Measurements from ENCODE around the gene TCF15.

Gene TCF15

DNA sequence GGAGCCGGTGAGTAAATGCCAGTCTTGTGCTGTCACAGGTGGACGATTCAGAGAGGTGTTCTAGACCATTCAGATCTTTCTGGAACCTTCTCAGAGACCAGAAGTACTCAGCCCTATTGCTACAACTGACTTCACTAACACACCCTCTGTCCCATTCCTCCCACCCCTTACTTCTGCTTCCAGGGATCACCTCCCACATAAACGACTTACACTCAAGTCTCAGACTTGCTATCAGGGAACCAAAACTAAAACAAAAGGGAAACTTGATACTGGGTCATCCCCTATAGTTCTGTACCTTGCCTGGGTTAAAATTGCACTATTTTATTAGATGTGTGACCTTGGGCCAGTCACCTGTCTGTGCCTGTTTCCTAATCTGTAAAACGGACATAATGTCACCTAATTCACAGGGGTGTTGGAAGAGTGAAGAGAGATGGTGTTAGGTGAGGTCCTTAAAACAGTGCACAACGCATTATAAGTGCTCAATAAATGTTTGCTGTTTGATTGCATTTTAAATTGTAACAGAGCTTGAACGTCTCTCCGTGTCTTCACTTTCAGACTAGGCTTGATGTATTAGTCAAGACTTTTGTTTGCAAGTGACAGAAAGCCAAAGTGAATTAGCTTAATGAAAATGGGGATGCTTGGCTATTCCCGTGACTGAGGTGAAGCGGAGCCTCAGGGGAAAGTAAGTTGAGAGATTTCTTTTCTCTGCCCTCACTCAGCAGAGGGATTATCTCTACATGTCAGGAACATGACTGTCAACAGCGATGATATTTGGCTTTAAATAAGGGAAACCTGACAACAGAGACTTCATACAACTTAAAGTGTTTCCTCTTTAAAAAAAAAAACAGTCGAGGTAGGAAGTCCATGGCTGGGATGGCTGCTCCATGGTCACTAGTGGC is 45.9 kb upstream of the TCF15 start:
- Histone ChIP-seq H3K4me1 (ENCODE audit: insufficient read depth, low read length) (no peaks in the 10 kb centered on the region), H3K4me3 (ENCODE audit: low read depth in 1 of 2, low read length in 2 of 2) (no peak overlapping the region), H2AFZ (ENCODE audit: low read depth, low read length) (no peak overlapping the region), H3K79me2 (ENCODE audit: insufficient read depth, low read length) (no peaks in the 10 kb centered on the region), H3K27ac (ENCODE audit: low read length) (no peak overlapping the region), H3K9me3 (ENCODE audit: insufficient read depth, low read length, severe bottlenecking) (no peaks in the 10 kb centered on the region), H4K20me1 (ENCODE audit: insufficient read depth, low read length) (no peaks in the 10 kb centered on the region), H3K4me2 (ENCODE audit: insufficient read depth, low read length) (no peak overlapping the region), H3K9ac (ENCODE audit: low read depth, low read length) (no peak overlapping the region), H3K36me3 (ENCODE audit: insufficient read depth, low read length) (no peaks in the 10 kb centered on the region), H3K27me3 (ENCODE audit: insufficient read depth, low read length, poor library complexity) (peaks cover 26% of the 10 kb centered on the region)
- TF ChIP-seq, protein P1, sequence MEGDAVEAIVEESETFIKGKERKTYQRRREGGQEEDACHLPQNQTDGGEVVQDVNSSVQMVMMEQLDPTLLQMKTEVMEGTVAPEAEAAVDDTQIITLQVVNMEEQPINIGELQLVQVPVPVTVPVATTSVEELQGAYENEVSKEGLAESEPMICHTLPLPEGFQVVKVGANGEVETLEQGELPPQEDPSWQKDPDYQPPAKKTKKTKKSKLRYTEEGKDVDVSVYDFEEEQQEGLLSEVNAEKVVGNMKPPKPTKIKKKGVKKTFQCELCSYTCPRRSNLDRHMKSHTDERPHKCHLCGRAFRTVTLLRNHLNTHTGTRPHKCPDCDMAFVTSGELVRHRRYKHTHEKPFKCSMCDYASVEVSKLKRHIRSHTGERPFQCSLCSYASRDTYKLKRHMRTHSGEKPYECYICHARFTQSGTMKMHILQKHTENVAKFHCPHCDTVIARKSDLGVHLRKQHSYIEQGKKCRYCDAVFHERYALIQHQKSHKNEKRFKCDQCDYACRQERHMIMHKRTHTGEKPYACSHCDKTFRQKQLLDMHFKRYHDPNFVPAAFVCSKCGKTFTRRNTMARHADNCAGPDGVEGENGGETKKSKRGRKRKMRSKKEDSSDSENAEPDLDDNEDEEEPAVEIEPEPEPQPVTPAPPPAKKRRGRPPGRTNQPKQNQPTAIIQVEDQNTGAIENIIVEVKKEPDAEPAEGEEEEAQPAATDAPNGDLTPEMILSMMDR (IDR thresholded peaks at IDR 0.05; ENCODE audit: borderline replicate concordance, extremely low read depth, low read length, poor library complexity, severe bottlenecking) = no peak
- no peak for TF ChIP-seq EZH2 (IDR thresholded peaks at IDR 0.05; ENCODE audit: borderline replicate concordance, low read depth, low read length, severe bottlenecking)
- no peak for ATAC-seq (ENCODE audit: insufficient read depth, low read depth)
- no peak for DNase-seq

DNA sequence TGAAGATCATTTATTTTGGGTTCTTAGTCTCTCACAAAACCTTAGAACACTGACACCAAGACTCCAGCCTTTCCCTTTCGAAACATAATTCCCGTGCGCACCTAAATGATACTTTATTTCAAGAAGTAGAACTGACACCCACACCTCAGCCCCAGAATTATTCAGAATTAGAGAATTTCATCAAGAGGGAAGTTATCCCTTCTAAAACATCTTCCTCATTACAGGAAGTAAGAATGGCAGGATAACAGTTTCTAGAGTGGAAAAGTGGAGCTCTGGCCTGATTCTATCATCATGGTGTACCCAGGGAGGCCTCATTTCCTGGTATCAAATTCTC is 44.3 kb upstream of the TCF15 start:
- ATAC-seq (ENCODE audit: insufficient read depth, low read depth) (no peak), DNase-seq (no peak)
- no peaks in the 10 kb centered on the region for H3K4me1 ChIP-seq (ENCODE audit: insufficient read depth, low read length)
- TF ChIP-seq EZH2 (IDR thresholded peaks at IDR 0.05; ENCODE audit: borderline replicate concordance, low read depth, low read length, severe bottlenecking) = no peak
- TF ChIP-seq, protein P1 (IDR thresholded peaks at IDR 0.05; ENCODE audit: borderline replicate concordance, extremely low read depth, low read length, poor library complexity, severe bottlenecking) = no peak
- H3K36me3 ChIP-seq (ENCODE audit: insufficient read depth, low read length) = no peaks in the 10 kb centered on the region
- no peaks in the 10 kb centered on the region for H3K79me2 ChIP-seq (ENCODE audit: insufficient read depth, low read length)
- H3K4me3 ChIP-seq (ENCODE audit: low read depth in 1 of 2, low read length in 2 of 2) = no peak overlapping the region
- no peaks in the 10 kb centered on the region for H4K20me1 ChIP-seq (ENCODE audit: insufficient read depth, low read length)
- no peaks in the 10 kb centered on the region for H3K9me3 ChIP-seq (ENCODE audit: insufficient read depth, low read length, severe bottlenecking)
- no peak overlapping the region for H2AFZ ChIP-seq (ENCODE audit: low read depth, low read length)
- H3K9ac ChIP-seq (ENCODE audit: low read depth, low read length) = no peak overlapping the region
- peaks cover 18% of the 10 kb centered on the region for H3K27me3 ChIP-seq (ENCODE audit: insufficient read depth, low read length, poor library complexity)
- no peak overlapping the region for H3K4me2 ChIP-seq (ENCODE audit: insufficient read depth, low read length)
- no peak overlapping the region for H3K27ac ChIP-seq (ENCODE audit: low read length)

DNA sequence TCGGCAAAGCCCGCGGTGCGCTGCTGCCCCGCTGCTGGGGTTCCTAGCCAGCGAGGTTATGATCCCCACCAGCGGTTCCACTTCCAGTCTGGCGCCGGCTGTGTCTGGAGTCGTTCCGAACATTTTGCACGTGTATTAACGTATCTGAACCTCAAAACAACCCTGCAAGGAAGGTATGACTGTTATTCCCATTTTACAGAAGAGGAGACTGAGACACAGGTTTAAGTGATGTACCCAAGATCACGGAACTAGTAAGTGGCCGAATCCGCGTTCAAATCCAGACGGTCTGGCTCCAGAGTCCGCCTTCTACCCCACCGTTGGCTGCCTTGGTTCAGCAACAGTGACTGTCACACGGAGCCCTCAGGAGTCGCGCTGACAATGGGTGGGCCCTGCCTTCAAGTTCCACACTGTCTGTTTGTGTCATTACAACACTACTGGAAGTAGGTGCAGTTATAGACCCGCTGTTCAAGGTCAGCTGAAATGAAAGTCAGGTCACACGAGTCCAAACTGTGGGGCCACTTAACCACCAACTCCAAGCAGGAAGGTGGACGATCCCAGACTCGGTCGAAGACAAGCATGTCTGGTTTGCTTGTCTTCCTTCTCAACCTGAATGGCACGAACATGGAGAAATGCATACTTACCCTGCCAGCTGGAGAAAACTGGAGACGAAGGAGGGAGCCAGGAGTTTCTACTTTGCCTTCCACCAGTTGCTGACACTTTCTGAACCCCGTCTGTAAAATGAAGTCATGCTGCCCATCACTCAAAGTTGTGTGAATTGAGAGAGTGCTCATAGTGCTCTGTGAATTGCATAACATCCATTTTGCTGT is 43.7 kb upstream of the TCF15 start:
- ATAC-seq (ENCODE audit: insufficient read depth, low read depth) (no peak), DNase-seq (no peak)
- TF ChIP-seq, protein P1 (IDR thresholded peaks at IDR 0.05; ENCODE audit: borderline replicate concordance, extremely low read depth, low read length, poor library complexity, severe bottlenecking) = no peak
- no peak for TF ChIP-seq EZH2 (IDR thresholded peaks at IDR 0.05; ENCODE audit: borderline replicate concordance, low read depth, low read length, severe bottlenecking)
- no peak overlapping the region for H2AFZ ChIP-seq (ENCODE audit: low read depth, low read length)
- no peak overlapping the region for H3K4me3 ChIP-seq (ENCODE audit: low read depth in 1 of 2, low read length in 2 of 2)
- H4K20me1 ChIP-seq (ENCODE audit: insufficient read depth, low read length) = no peaks in the 10 kb centered on the region
- peaks cover 13% of the 10 kb centered on the region for H3K27me3 ChIP-seq (ENCODE audit: insufficient read depth, low read length, poor library complexity)
- no peaks in the 10 kb centered on the region for H3K79me2 ChIP-seq (ENCODE audit: insufficient read depth, low read length)
- H3K4me1 ChIP-seq (ENCODE audit: insufficient read depth, low read length) = no peaks in the 10 kb centered on the region
- no peak overlapping the region for H3K27ac ChIP-seq (ENCODE audit: low read length)
- H3K4me2 ChIP-seq (ENCODE audit: insufficient read depth, low read length) = no peak overlapping the region
- no peaks in the 10 kb centered on the region for H3K36me3 ChIP-seq (ENCODE audit: insufficient read depth, low read length)
- no peak overlapping the region for H3K9ac ChIP-seq (ENCODE audit: low read depth, low read length)
- H3K9me3 ChIP-seq (ENCODE audit: insufficient read depth, low read length, severe bottlenecking) = no peaks in the 10 kb centered on the region

All from DND-41 (cell line).